Stimulated activated CD8-positive, alpha-beta memory T cell treated with anti-CD3 and anti-CD28 coated beads, Interleukin-12 subunit alpha, Interleukin-12 subunit beta, amount 100 ng/mL, for 24 hours (primary cell): ENCODE data around the gene ZNF142.

ENCODE experiments used
- DNase-seq: peaks from one replicate; pipeline ENCODE4 v3.0.0-alpha.2; 2020; ENCODE audit errors: extremely low read depth

ZNF142 gene

GRCh38 chr2:218655751-218656150 is 3.7 kb downstream of the ZNF142 start:
- no peak for DNase-seq

GRCh38 chr2:218648787-218649100 is 10.7 kb downstream of the ZNF142 start:
- DNase-seq, result no peak

- no peak for DNase-seq
Measured at GRCh38 chr2:218648088-218648786, 11.2 kb downstream of the ZNF142 start.

- no peak for DNase-seq
Measured at GRCh38 chr2:218645126-218645525, 14.3 kb downstream of the ZNF142 start.

- DNase-seq, result no peak
Measured at GRCh38 chr2:218644721-218645120, 14.7 kb downstream of the ZNF142 start.

GRCh38 chr2:218643751-218644310 is 15.6 kb downstream of the ZNF142 start:
- DNase-seq, result no peak

- no peak for DNase-seq
Measured at GRCh38 chr2:218642786-218643185, 16.6 kb downstream of the ZNF142 start.

DNA sequence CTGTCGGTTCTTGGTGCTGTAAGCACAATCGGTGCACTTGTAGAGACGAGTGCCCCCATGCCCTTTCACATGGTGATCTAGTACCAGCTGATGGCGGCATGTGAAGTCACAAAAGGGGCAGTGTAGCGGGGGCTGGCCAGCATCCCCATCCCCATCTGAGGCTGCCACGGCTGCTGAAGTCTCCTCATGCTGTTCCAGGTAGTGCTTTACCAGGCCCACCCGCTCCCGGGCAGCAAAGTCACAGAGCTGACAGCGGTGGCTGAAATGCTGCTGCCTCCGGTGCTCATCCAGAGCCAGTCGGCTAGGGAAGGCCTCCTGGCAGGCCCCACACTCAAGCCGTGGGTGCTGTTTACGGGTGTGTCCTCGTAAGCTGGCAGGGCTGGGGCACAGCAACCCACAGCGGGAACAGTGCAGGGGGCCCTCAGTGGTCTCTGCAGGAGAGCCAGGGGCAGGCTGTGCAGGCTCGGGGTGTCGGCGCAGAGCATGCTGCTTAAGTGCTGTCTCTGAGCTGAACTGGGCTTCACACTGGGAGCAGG is 17.2 kb downstream of the ZNF142 start:
- DNase-seq, result no peak

GRCh38 chr2:218638372-218638771 is 21.1 kb downstream of the ZNF142 start:
- no peak for DNase-seq

DNA sequence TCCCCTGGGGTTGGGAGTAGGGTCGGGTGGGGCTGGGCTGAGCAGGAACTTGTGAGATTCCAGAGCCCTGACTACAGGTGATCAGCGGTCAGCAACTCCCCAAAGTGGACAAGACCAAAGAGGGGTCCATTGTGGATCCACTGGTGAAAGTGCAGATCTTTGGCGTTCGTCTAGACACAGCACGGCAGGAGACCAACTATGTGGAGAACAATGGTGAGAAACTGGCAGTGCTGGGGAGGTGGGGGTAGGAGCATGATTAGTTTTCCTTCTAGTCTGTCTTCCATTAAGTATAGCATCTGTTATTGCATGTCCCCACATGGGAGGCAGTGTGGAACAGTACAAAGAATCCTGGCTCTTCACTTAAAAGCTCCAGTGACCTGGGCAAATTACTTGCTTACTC is 23.7 kb downstream of the ZNF142 start:
- DNase-seq, result no peak

GRCh38 chr2:218631837-218632236 is 27.6 kb downstream of the ZNF142 start:
- no peak for DNase-seq

GRCh38 chr2:218627939-218628338 is 31.5 kb downstream of the ZNF142 start:
- DNase-seq, result no peak

DNA sequence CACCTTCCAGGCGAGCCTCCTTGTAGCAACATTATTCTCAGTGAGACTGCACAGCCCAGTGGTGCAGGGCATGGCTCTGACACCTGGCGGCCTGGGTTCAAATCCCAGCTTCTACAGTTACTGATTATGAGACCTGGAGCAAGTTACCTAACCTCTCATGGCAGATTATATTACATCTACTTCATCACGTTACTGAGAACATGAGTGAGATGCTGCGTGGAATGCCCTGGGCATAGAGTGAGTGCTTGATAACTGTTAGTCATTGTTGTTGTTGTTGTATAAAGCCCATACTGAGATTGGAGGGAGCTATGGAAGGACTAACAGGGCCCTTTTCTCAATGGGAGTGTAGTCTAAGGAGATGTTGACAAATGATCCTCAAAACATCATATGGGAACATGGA is 33.1 kb downstream of the ZNF142 start:
- no peak for DNase-seq

- DNase-seq, result no peak
Measured at GRCh38 chr2:218623366-218623705, 36.1 kb downstream of the ZNF142 start.

DNA sequence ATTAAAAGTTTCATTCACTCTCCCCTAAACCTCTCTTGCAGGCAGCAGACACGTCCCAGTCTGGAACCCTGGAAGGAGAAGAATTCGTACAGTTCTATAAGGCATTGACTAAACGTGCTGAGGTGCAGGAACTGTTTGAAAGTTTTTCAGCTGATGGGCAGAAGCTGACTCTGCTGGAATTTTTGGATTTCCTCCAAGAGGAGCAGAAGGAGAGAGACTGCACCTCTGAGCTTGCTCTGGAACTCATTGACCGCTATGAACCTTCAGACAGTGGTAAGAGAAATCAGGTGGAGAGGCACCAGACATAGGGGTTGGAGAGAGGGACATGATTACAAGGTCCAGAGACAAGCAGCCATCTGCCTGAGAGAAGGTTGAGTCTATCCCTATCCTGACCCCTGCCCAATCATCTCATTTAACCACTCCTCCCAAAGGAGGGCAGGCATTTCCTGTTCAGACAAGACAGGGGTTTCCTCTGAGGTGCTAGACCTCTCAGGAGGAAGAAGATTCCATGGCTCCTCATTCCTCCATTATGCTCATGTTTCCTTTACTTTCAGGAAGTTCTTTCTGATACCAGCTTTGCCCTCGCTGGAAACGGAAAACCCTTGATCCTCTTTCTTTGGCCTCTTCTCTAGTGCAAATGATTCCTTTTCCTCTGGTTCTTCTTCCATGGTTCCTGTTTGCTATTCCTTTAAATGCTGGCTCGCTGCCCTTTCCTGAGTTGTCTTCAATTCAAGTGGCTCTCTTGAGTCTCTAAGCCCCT is 36.6 kb downstream of the ZNF142 start:
- DNase-seq, result no peak

- DNase-seq, result no peak
Measured at GRCh38 chr2:218621007-218621406, 38.4 kb downstream of the ZNF142 start.

- no peak for DNase-seq
Measured at GRCh38 chr2:218618102-218618860, 41.1 kb downstream of the ZNF142 start.

DNA sequence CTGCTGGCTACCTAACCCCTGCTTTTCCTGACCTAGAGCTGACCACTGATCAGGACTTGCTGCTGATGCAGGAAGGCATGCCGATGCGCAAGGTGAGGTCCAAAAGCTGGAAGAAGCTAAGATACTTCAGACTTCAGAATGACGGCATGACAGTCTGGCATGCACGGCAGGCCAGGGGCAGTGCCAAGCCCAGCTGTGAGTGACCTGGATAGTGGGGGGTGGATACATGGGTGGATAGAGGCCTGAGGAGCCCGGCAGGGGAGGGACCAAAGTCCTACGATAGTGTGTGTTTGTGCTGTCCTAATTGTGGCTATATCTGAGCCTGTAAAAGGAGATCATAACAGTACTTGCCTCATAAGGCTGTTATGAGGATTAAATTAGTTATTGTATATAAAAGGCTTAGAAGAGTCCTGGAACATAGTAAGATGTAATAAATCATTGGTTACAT is 43.5 kb downstream of the ZNF142 start:
- no peak for DNase-seq

DNA sequence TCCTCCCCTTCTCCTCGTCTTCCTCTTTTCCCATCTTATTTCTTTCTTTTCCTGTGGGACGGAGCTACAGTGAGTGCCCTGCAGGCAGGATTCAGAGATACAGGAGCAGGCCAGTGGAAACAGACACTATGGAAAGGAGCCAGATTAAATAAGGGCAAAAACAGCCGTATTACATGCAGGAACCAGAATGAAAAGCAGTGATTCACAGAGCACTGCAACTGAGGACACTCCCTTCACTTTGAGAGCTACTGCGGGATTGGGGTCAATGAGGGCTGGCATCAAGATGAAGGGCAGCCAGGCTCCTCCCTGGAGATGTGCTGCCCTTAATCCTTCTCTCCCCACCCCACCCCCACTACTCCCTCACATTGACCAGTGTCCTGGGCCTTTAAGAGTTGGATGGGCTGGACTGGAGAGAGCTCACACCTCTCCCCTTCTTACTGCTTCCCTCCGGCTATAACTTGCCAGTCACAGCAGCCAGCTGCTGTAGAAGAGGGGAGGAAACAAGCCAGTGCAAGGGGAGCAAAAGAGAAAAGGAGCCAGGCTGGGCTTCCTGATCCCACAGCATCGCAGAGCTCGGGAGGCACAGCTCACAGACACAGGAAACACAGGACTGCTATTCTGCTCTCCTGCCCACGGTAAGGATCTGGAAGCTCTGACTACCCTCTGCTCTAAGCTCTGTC is 51.8 kb downstream of the ZNF142 start, which contains the start of gene PLCD4:
PLCD4 (plus strand) TSS at position 464 of the 680 bp plus-strand sequence. CDS start 7,841 bp downstream, outside the sequence.
- no peak for DNase-seq

DNA sequence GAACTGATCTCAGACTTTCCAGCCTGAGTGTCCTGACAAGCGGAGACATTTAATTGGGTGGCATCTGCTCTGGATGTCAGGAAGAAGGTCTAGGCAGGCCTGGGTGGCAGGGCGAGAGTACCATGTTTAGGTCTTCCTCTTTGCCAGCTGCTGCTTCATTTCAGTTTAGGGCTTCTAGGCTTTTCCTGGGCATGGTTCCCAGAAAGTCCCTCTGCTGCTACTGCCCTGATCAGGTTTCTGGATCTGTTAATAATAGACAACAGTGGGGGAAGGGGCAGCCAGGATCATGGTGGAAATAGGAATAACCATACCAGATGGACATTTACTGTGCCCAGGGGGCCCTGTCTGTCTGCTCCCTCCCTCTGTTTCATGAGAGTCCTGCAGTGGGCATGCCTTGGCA is 54.0 kb downstream of the ZNF142 start:
- no peak for DNase-seq
